Endothelial cell of umbilical vein (primary cell): ENCODE results near the gene GADD45G.

Source experiments
- CTCF ChIP-seq, 2 donors: IDR thresholded peaks; 1 replicate in 1 of 2; 2 replicates in 1 of 2; pipeline ENCODE4 v1.5.1; 2011; ENCODE audit warnings: low read length in 2 of 2, mild to moderate bottlenecking in 2 of 2, moderate library complexity in 2 of 2, control low read depth in 1 of 2, inconsistent platforms in 1 of 2, low read depth in 1 of 2; ENCODE audit not compliant: insufficient read depth in 1 of 2; ENCODE audit errors: extremely low read depth in 1 of 2
- EZH2 ChIP-seq: IDR thresholded peaks from 2 replicates; pipeline ENCODE4 v1.6.1; 2012; ENCODE audit warnings: borderline replicate concordance, low read depth, mild to moderate bottlenecking, moderate library complexity, low read length, inconsistent platforms; ENCODE audit not compliant: severe bottlenecking
- FOS ChIP-seq: IDR thresholded peaks from 2 replicates; pipeline ENCODE4 v1.6.1; 2011; ENCODE audit warnings: mild to moderate bottlenecking, low read length, moderate library complexity, borderline replicate concordance; ENCODE audit not compliant: insufficient read depth
- POLR2AphosphoS5 ChIP-seq: IDR thresholded peaks from 2 replicates; pipeline ENCODE4 v1.6.1; 2012; ENCODE audit warnings: low read depth, mild to moderate bottlenecking, control low read depth, low read length, moderate library complexity; ENCODE audit not compliant: insufficient read depth

- TF ChIP-seq POLR2AphosphoS5 (no peak), EZH2 (no peak), FOS (no peak), CTCF (IDR thresholded peaks at IDR 0.05; ENCODE audit: extremely low read depth in 1 of 2, insufficient read depth in 1 of 2, low read depth in 1 of 2, low read length in 2 of 2) (no peak)
These were observed 37.2 kb downstream of the GADD45G start for GRCh38 chr9:89641980-89642379.
